Right forelimb (tissue), 1 donor: ENCODE results near the gene PAIP2.
"Not testable (repeated sequence)": the region's sequence is repeated elsewhere in the genome, so short reads cannot be mapped to it uniquely, and the experiment has no call there.

Source experiments
- DNase-seq: peaks from one replicate; pipeline ENCODE4 v3.0.0-alpha.2; 2018

PAIP2 gene

GRCh38 chr5:139341689-139342422 is at the start of gene PAIP2:
TSS of gene PAIP2 (plus strand) at chr5:139341854. CDS start at chr5:139363785, 21,931 bp downstream.
- peak; percentile 99 for DNase-seq

- DNase-seq = no peak
Observed at GRCh38 chr5:139293202-139293506, 48.5 kb upstream of the PAIP2 start.

GRCh38 chr5:139293507-139294373 is 47.9 kb upstream of the PAIP2 start, which contains the start of gene MATR3:
TSS of gene MATR3 (plus strand) at chr5:139293740. CDS start at chr5:139307416, 13,676 bp downstream.
- peak; percentile 97 for DNase-seq

GRCh38 chr5:139294374-139295165 is 47.1 kb upstream of the PAIP2 start:
- peak; percentile 90 for DNase-seq

- DNase-seq = no peak
Observed at GRCh38 chr5:139295346-139296057, 46.2 kb upstream of the PAIP2 start.

GRCh38 chr5:139296198-139296597 is 45.5 kb upstream of the PAIP2 start:
- DNase-seq = no peak

GRCh38 chr5:139296862-139297326 is 44.8 kb upstream of the PAIP2 start:
- no peak for DNase-seq

- no peak for DNase-seq
Observed at GRCh38 chr5:139297439-139298133, 44.1 kb upstream of the PAIP2 start.

- DNase-seq = no peak
Observed at GRCh38 chr5:139298242-139298641, 43.4 kb upstream of the PAIP2 start.

GRCh38 chr5:139299486-139299885 is 42.2 kb upstream of the PAIP2 start:
- DNase-seq = no peak

- no peak for DNase-seq
Observed at GRCh38 chr5:139301808-139302499, 39.7 kb upstream of the PAIP2 start.

- DNase-seq = no peak
Observed at GRCh38 chr5:139304391-139305324, 37.0 kb upstream of the PAIP2 start.

GRCh38 chr5:139306197-139306596 is 35.5 kb upstream of the PAIP2 start:
- no peak for DNase-seq

GRCh38 chr5:139306628-139307379 is 34.9 kb upstream of the PAIP2 start:
- no peak for DNase-seq

GRCh38 chr5:139308797-139309196 is 32.9 kb upstream of the PAIP2 start:
- DNase-seq = no peak

GRCh38 chr5:139310715-139311186 is 30.9 kb upstream of the PAIP2 start:
- not testable (repeated sequence) for DNase-seq

- no peak for DNase-seq
Observed at GRCh38 chr5:139312075-139312474, 29.6 kb upstream of the PAIP2 start.

GRCh38 chr5:139314276-139314675 is 27.4 kb upstream of the PAIP2 start:
- DNase-seq = no peak

- no peak for DNase-seq
Observed at GRCh38 chr5:139315056-139315615, 26.5 kb upstream of the PAIP2 start.
